HEK293T (cell line): ENCODE measurements around the gene SEC14L1.

Experiments used
- BHLHE40 ChIP-seq: fragments of 450-650 bp; IDR thresholded peaks from 2 replicates; pipeline ENCODE4 v1.6.1; 2016; ENCODE audit warnings: mild to moderate bottlenecking, moderate library complexity, borderline replicate concordance
- FOXA1 ChIP-seq: fragments of 450-650 bp; IDR thresholded peaks from 2 replicates; pipeline ENCODE4 v1.6.1; 2016; ENCODE audit warnings: mild to moderate bottlenecking
- FOXK2 ChIP-seq: fragments of 450-650 bp; IDR thresholded peaks from 2 replicates; pipeline ENCODE4 v1.6.1; 2016; ENCODE audit warnings: mild to moderate bottlenecking
- FOXM1 ChIP-seq: fragments of 450-650 bp; IDR thresholded peaks from 2 replicates; pipeline ENCODE4 v1.6.1; 2017; ENCODE audit warnings: mild to moderate bottlenecking, borderline replicate concordance
- HDGF ChIP-seq: fragments of 450-650 bp; IDR thresholded peaks from 2 replicates; pipeline ENCODE4 v1.6.1; 2017; ENCODE audit warnings: antibody characterized with exemption, borderline replicate concordance
- LEF1 ChIP-seq: fragments of 450-650 bp; IDR thresholded peaks from 2 replicates; pipeline ENCODE4 v1.6.1; 2017; ENCODE audit warnings: mild to moderate bottlenecking, borderline replicate concordance
- SP1 ChIP-seq: fragments of 450-650 bp; IDR thresholded peaks from 2 replicates; pipeline ENCODE4 v1.6.1; 2017
- TARDBP ChIP-seq: fragments of 450-650 bp; IDR thresholded peaks from 2 replicates; pipeline ENCODE4 v1.6.1; 2016
- ZNF384 ChIP-seq: fragments of 450-650 bp; IDR thresholded peaks from 2 replicates; pipeline ENCODE4 v1.6.1; 2016

DNA sequence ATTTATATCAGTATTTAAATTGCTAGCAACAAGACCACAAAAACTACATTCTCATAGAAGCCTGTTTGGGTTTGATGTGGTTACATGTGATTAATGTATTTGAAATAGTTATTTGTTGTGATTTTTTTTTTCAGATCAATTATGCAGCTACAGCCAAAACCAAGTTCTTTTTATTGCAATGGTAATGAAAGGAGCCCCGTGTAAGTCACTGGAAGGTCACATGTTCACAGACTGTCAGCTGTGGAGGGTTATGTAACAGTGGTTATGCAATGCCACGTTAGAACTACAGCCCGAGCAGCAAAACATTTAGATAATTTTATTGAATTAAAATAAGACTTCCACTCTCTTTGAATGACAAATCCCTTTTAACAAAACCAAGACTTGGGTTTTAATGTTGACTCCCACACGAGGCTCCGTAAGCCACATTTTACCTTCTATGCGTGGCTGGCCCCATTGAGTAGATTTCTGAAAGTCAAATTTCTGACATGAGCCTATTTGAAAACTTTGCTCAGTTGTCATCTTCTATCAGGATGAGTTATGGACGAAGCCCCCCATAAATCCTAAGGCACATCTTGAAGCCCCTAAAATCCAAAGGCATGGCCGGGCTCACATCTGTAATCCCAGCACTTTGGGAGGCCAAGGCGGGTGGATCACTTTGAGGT is 41.8 kb upstream of the SEC14L1 start:
- no peak for TF ChIP-seq FOXM1
- no peak for TF ChIP-seq SP1
- TF ChIP-seq ZNF384, result no peak
- no peak for TF ChIP-seq HDGF
- no peak for TF ChIP-seq FOXK2
- no peak for TF ChIP-seq BHLHE40
- no peak for TF ChIP-seq LEF1
- TF ChIP-seq TARDBP, result no peak
- TF ChIP-seq FOXA1, result no peak
